Activated CD4-positive, alpha-beta T cell treated with anti-CD3 and anti-CD28 coated beads, Interleukin-2, amount 50 U/mL, for 48 hours (primary cell): ENCODE measurements around the gene TRIM67.
"Not testable (repeated sequence)": the region's sequence is repeated elsewhere in the genome, so short reads cannot be mapped to it uniquely, and the experiment has no call there.

Source experiments
- DNase-seq, 2 experiments: peaks; one replicate each; pipeline ENCODE4 v3.0.0-alpha.2; 2020

TRIM67 gene

GRCh38 chr1:231161667-231162296 is at the start of gene TRIM67:
TRIM67 (plus strand) TSS chr1:231162058; CDS start chr1:231162970, 912 bp downstream.
- DNase-seq: no peak

GRCh38 chr1:231116738-231117137 is 45.1 kb upstream of the TRIM67 start:
- no peak for DNase-seq

- DNase-seq: no peak
Observed at GRCh38 chr1:231118704-231119453, 43.0 kb upstream of the TRIM67 start.

GRCh38 chr1:231121533-231121932 is 40.3 kb upstream of the TRIM67 start:
- DNase-seq: no peak

- no peak for DNase-seq
Observed at GRCh38 chr1:231122143-231122542, 39.7 kb upstream of the TRIM67 start.

GRCh38 chr1:231124746-231125145 is 37.1 kb upstream of the TRIM67 start:
- no peak for DNase-seq

- DNase-seq: no peak
Observed at GRCh38 chr1:231125972-231126580, 35.8 kb upstream of the TRIM67 start.

GRCh38 chr1:231127106-231127505 is 34.8 kb upstream of the TRIM67 start:
- DNase-seq: not testable (repeated sequence)

GRCh38 chr1:231128471-231128870 is 33.4 kb upstream of the TRIM67 start:
- not testable (repeated sequence) for DNase-seq

GRCh38 chr1:231130544-231130943 is 31.3 kb upstream of the TRIM67 start:
- no peak for DNase-seq

- not testable (repeated sequence) for DNase-seq
Observed at GRCh38 chr1:231132591-231132990, 29.3 kb upstream of the TRIM67 start.

GRCh38 chr1:231134624-231135023 is 27.2 kb upstream of the TRIM67 start:
- no peak for DNase-seq

GRCh38 chr1:231138236-231138635 is 23.6 kb upstream of the TRIM67 start:
- no peak for DNase-seq

- no peak for DNase-seq
Observed at GRCh38 chr1:231139125-231139649, 22.7 kb upstream of the TRIM67 start.

GRCh38 chr1:231139659-231140654 is 21.9 kb upstream of the TRIM67 start:
- no peak for DNase-seq

GRCh38 chr1:231144416-231145193 is 17.3 kb upstream of the TRIM67 start:
- DNase-seq: no peak

- no peak for DNase-seq
Observed at GRCh38 chr1:231147896-231148295, 14.0 kb upstream of the TRIM67 start.

- DNase-seq: no peak
Observed at GRCh38 chr1:231151811-231152210, 10.0 kb upstream of the TRIM67 start.

- DNase-seq: no peak
Observed at GRCh38 chr1:231153726-231154125, 8.1 kb upstream of the TRIM67 start.

GRCh38 chr1:231155808-231156207 is 6.0 kb upstream of the TRIM67 start:
- DNase-seq: no peak

- no peak for DNase-seq
Observed at GRCh38 chr1:231157311-231157710, 4.5 kb upstream of the TRIM67 start.

- DNase-seq: not testable (repeated sequence)
Observed at GRCh38 chr1:231158141-231158540, 3.7 kb upstream of the TRIM67 start.
